ENCODE data around the gene MBNL1. TPM values are rescaled to one million over a fixed set of nuclear protein-coding genes. Genes with fewer than 3 reads are reported as not detected.
A peak's percentile ranks its signal among the peaks of the same experiment; 100 is the strongest.

Gene MBNL1
- total RNA-seq, 1 experiment from 2014 or later = 139 TPM

DNA sequence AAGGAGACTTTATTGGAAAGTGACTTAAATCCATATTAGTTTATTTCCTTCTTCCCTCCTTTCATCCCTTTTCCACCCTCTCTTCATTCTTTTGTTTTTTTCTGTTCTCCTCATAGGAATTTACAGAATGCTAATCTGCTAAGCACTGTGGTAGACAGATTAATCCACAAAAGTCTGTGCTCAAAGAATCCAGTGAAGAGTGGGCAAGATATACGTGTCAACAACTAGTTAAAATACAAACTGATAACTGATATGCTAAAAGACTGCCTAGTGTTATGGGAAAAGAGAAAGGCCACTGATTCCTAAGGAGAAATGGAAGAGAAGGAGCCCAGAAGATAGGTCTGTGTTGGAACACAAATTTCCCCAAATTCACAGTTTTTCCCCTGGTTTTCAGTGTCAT lies 202.2 kb downstream of the MBNL1 start:
- TF ChIP-seq, protein P1, sequence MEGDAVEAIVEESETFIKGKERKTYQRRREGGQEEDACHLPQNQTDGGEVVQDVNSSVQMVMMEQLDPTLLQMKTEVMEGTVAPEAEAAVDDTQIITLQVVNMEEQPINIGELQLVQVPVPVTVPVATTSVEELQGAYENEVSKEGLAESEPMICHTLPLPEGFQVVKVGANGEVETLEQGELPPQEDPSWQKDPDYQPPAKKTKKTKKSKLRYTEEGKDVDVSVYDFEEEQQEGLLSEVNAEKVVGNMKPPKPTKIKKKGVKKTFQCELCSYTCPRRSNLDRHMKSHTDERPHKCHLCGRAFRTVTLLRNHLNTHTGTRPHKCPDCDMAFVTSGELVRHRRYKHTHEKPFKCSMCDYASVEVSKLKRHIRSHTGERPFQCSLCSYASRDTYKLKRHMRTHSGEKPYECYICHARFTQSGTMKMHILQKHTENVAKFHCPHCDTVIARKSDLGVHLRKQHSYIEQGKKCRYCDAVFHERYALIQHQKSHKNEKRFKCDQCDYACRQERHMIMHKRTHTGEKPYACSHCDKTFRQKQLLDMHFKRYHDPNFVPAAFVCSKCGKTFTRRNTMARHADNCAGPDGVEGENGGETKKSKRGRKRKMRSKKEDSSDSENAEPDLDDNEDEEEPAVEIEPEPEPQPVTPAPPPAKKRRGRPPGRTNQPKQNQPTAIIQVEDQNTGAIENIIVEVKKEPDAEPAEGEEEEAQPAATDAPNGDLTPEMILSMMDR (IDR thresholded peaks at IDR 0.05; ENCODE audit: unreplicated experiment) = no peak
- no peaks in the 10 kb centered on the region for H3K27me3 Mint-ChIP-seq (ENCODE audit: insufficient read depth, unreplicated experiment)
- BruUV-seq (replicated peaks) = no TSS peak
- CTCF ChIA-PET = no interaction called here
- no peak overlapping the region for H3K27ac Mint-ChIP-seq (ENCODE audit: low read depth, unreplicated experiment)
- no peak for DNase-seq (ENCODE audit: unreplicated experiment)
- POLR2A ChIA-PET = no interaction called here
- H3K4me1 Mint-ChIP-seq (ENCODE audit: insufficient read depth, unreplicated experiment) = no peaks in the 10 kb centered on the region
- H3K4me3 Mint-ChIP-seq (ENCODE audit: unreplicated experiment) = no peak overlapping the region
- intact Hi-C loops (cut with micrococcal nuclease) = no loop called here
- H3K9me3 Mint-ChIP-seq (ENCODE audit: unreplicated experiment) = no peaks in the 10 kb centered on the region
- H3K36me3 Mint-ChIP-seq (ENCODE audit: insufficient read depth, unreplicated experiment) = peaks cover 10% of the 10 kb centered on the region

DNA sequence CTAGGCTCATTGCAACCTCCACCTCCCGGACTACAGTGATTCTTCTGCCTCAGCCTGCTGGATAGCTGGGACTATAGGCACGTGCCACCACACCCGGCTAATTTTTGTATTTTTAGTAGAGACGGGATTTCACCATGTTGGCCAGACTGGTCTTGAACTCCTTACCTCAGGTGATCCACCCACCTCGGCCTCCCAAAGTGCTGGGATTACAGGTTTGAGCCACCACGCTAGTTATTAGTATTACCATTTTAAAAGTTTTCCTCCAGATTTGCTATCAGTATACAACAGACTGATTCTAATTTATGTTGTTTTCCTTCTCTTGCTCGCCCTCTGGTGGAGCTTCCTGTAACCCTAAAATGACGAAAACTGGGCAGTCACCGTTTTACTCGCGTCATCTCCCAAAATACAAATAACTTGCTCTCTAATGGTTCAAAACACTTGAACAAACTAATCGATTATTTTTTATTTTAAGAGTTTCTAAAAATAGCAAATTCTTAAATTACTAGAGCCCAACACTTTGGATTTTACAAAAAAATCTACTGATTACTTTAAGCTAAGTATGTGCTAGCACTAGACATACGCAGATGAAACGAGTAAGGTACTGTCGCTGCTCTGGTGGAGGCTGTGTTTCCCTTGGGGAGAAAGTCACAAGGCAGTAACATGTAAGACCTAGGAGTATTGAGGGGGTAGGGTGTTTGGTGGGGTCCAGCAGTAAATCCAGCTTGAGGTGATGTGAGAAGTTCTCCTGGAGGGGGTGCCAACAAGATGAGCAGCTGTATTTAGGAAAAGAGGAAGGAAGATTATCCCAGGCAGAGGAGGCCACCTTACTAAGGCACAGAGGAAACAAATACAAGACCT lies 203.3 kb downstream of the MBNL1 start:
- Mint-ChIP-seq H3K4me3 (ENCODE audit: unreplicated experiment) (no peak overlapping the region), H3K9me3 (ENCODE audit: unreplicated experiment) (no peaks in the 10 kb centered on the region), H3K36me3 (ENCODE audit: insufficient read depth, unreplicated experiment) (peaks cover 1% of the 10 kb centered on the region), H3K27me3 (ENCODE audit: insufficient read depth, unreplicated experiment) (no peaks in the 10 kb centered on the region), H3K27ac (ENCODE audit: low read depth, unreplicated experiment) (no peak overlapping the region), H3K4me1 (ENCODE audit: insufficient read depth, unreplicated experiment) (no peaks in the 10 kb centered on the region)
- intact Hi-C loops (cut with micrococcal nuclease) = loop anchor here (1.0 kb wide), 1 partner anchor 400 kb away; no protein-coding TSS in a partner anchor
- ChIA-PET CTCF (interaction anchor here (0.6 to 1.7 kb wide), 18 partner anchors 18 to 1623 kb away, joined by 3 to 8 read pairs (median 3); no protein-coding TSS in a partner anchor), POLR2A (interaction anchor here (0.6 to 2.4 kb wide), 5 partner anchors 8 to 1593 kb away, joined by 3 to 8 read pairs (median 3); no protein-coding TSS in a partner anchor)
- DNase-seq (ENCODE audit: unreplicated experiment) = peak; percentile 59
- TF ChIP-seq, protein P1 (IDR thresholded peaks at IDR 0.05; ENCODE audit: unreplicated experiment) = peak; percentile 42
- BruUV-seq (replicated peaks) = no TSS peak

DNA sequence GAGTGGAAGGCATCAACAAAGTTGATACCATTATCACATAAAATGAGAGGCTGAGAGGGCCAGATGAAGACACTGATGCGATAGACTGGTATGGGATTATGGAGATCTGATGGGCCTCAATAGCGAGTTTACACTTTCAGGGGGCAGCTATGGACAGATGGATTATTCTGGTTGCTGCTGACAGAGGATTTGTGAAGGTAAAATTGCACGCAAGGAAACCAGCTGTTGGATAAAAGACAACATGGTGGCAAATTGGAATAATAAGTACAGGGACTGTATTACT lies 203.9 kb downstream of the MBNL1 start:
- BruUV-seq (replicated peaks) = no TSS peak
- H3K27me3 Mint-ChIP-seq (ENCODE audit: insufficient read depth, unreplicated experiment) = no peaks in the 10 kb centered on the region
- H3K4me3 Mint-ChIP-seq (ENCODE audit: unreplicated experiment) = no peak overlapping the region
- H3K36me3 Mint-ChIP-seq (ENCODE audit: insufficient read depth, unreplicated experiment) = no peaks in the 10 kb centered on the region
- H3K27ac Mint-ChIP-seq (ENCODE audit: low read depth, unreplicated experiment) = no peak overlapping the region
- CTCF ChIA-PET = interaction anchor here (0.6 to 1.7 kb wide), 13 partner anchors 17 to 1623 kb away, joined by 3 to 7 read pairs (median 3); no protein-coding TSS in a partner anchor
- DNase-seq (ENCODE audit: unreplicated experiment) = no peak
- no peaks in the 10 kb centered on the region for H3K4me1 Mint-ChIP-seq (ENCODE audit: insufficient read depth, unreplicated experiment)
- POLR2A ChIA-PET = interaction anchor here (0.7 to 2.4 kb wide), 4 partner anchors 11 to 1592 kb away, joined by 3 to 8 read pairs (median 4); no protein-coding TSS in a partner anchor
- TF ChIP-seq, protein P1 (IDR thresholded peaks at IDR 0.05; ENCODE audit: unreplicated experiment) = no peak
- intact Hi-C loops (cut with micrococcal nuclease) = loop anchor here (1.0 kb wide), 1 partner anchor 400 kb away; no protein-coding TSS in a partner anchor
- H3K9me3 Mint-ChIP-seq (ENCODE audit: unreplicated experiment) = no peaks in the 10 kb centered on the region

DNA sequence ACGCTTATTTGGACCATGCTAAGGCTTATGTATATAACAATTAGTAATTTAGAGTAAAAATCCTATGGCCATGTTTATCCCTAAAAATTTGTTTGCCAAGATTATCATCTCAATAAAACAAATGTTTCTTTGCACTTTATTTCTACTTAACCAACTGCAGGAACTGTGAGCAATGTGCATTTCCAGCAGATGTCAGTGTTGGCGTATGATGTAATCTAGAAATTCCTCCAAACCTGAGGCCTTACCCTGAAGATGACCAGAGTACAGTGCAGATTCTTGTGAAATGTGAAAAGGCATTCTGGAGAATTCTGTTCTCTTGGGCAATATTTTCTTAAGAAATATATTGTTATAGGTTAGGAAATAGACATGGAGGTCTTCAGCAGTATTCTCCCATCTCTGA lies 205.9 kb downstream of the MBNL1 start:
- H3K36me3 Mint-ChIP-seq (ENCODE audit: insufficient read depth, unreplicated experiment) = no peaks in the 10 kb centered on the region
- H3K9me3 Mint-ChIP-seq (ENCODE audit: unreplicated experiment) = no peaks in the 10 kb centered on the region
- DNase-seq (ENCODE audit: unreplicated experiment) = peak; percentile 72
- TF ChIP-seq, protein P1 (IDR thresholded peaks at IDR 0.05; ENCODE audit: unreplicated experiment) = peak; percentile 61
- no peak overlapping the region for H3K4me3 Mint-ChIP-seq (ENCODE audit: unreplicated experiment)
- no peak overlapping the region for H3K27ac Mint-ChIP-seq (ENCODE audit: low read depth, unreplicated experiment)
- ChIA-PET POLR2A (interaction anchor here (1.5 kb wide), 1 partner anchor 11 kb away, joined by 3 read pairs; no protein-coding TSS in a partner anchor), CTCF (interaction anchor here (0.6 to 1.5 kb wide), 6 partner anchors 10 to 486 kb away, joined by 3 to 5 read pairs (median 4); no protein-coding TSS in a partner anchor)
- no peaks in the 10 kb centered on the region for H3K27me3 Mint-ChIP-seq (ENCODE audit: insufficient read depth, unreplicated experiment)
- BruUV-seq (replicated peaks) = no TSS peak
- intact Hi-C loops (cut with micrococcal nuclease) = loop anchor here (1.0 kb wide), 3 partner anchors 50 to 487 kb away; no protein-coding TSS in a partner anchor
- H3K4me1 Mint-ChIP-seq (ENCODE audit: insufficient read depth, unreplicated experiment) = no peaks in the 10 kb centered on the region

Data from MCF 10A (cell line).